Rectal smooth muscle tissue (tissue), 1 donor: ENCODE data around the gene PRKAB2.
"Not testable (repeated sequence)": the region's sequence is repeated elsewhere in the genome, so short reads cannot be mapped to it uniquely, and the experiment has no call there.

Experiments used
- H3K27ac ChIP-seq: one replicate; pipeline ENCODE4 v1.7.0; 2013; ENCODE audit warnings: low read depth, low read length, inconsistent platforms
- H3K27me3 ChIP-seq: one replicate; pipeline ENCODE4 v1.7.0; 2013; ENCODE audit warnings: low read length; ENCODE audit not compliant: control insufficient read depth, insufficient read depth
- H3K36me3 ChIP-seq: one replicate; pipeline ENCODE4 v1.7.0; 2013; ENCODE audit warnings: low read length; ENCODE audit not compliant: control insufficient read depth, insufficient read depth
- H3K4me1 ChIP-seq: one replicate; pipeline ENCODE4 v1.7.0; 2013; ENCODE audit warnings: low read length; ENCODE audit not compliant: control insufficient read depth, insufficient read depth
- H3K4me3 ChIP-seq: one replicate; pipeline ENCODE4 v1.7.0; 2013; ENCODE audit warnings: low read length
- H3K9ac ChIP-seq: one replicate; pipeline ENCODE4 v1.7.0; 2013; ENCODE audit warnings: low read length

Gene PRKAB2

GRCh38 chr1:147207192-147207591 lies 34.9 kb upstream of the PRKAB2 start:
- no peaks in the 10 kb centered on the region for H3K36me3 ChIP-seq

GRCh38 chr1:147204080-147204479 lies 31.8 kb upstream of the PRKAB2 start:
- H3K4me1 ChIP-seq: no peaks in the 10 kb centered on the region
- H3K27ac ChIP-seq: no peak overlapping the region
- H3K4me3 ChIP-seq: no peak overlapping the region
- no peaks in the 10 kb centered on the region for H3K36me3 ChIP-seq
- H3K27me3 ChIP-seq: no peaks in the 10 kb centered on the region
- H3K9ac ChIP-seq: no peak overlapping the region

More at GRCh38 chr1:147207192-147207591, 34.9 kb upstream of the PRKAB2 start:
- no peak overlapping the region for H3K9ac ChIP-seq
- H3K27ac ChIP-seq: no peak overlapping the region
- H3K27me3 ChIP-seq: no peaks in the 10 kb centered on the region
- H3K4me3 ChIP-seq: no peak overlapping the region
- H3K4me1 ChIP-seq: no peaks in the 10 kb centered on the region

GRCh38 chr1:147202576-147202975 lies 30.3 kb upstream of the PRKAB2 start:
- Histone ChIP-seq H3K36me3 (no peaks in the 10 kb centered on the region), H3K4me1 (no peaks in the 10 kb centered on the region)

GRCh38 chr1:147201786-147202185 lies 29.5 kb upstream of the PRKAB2 start:
- Histone ChIP-seq H3K4me1 (no peaks in the 10 kb centered on the region), H3K36me3 (no peaks in the 10 kb centered on the region), H3K4me3 (no peak overlapping the region), H3K27me3 (no peaks in the 10 kb centered on the region), H3K9ac (no peak overlapping the region), H3K27ac (no peak overlapping the region)

More at GRCh38 chr1:147202576-147202975, 30.3 kb upstream of the PRKAB2 start:
- Histone ChIP-seq H3K27ac (no peak overlapping the region), H3K4me3 (no peak overlapping the region), H3K9ac (no peak overlapping the region), H3K27me3 (no peaks in the 10 kb centered on the region)

- no peak overlapping the region for H3K27ac ChIP-seq
- no peaks in the 10 kb centered on the region for H3K27me3 ChIP-seq
- no peaks in the 10 kb centered on the region for H3K4me1 ChIP-seq
- no peak overlapping the region for H3K9ac ChIP-seq
- no peaks in the 10 kb centered on the region for H3K36me3 ChIP-seq
- H3K4me3 ChIP-seq: no peak overlapping the region
Measured at GRCh38 chr1:147201276-147201675, 29.0 kb upstream of the PRKAB2 start.

- not testable (repeated sequence) for H3K4me3 ChIP-seq, H3K27ac ChIP-seq, H3K27me3 ChIP-seq, H3K9ac ChIP-seq, H3K36me3 ChIP-seq, H3K4me1 ChIP-seq
Measured at GRCh38 chr1:147197324-147197723, 25.1 kb upstream of the PRKAB2 start.

GRCh38 chr1:147189514-147189913 lies 17.2 kb upstream of the PRKAB2 start:
- Histone ChIP-seq H3K27ac (no peak overlapping the region), H3K4me3 (no peak overlapping the region), H3K36me3 (peaks cover 2% of the 10 kb centered on the region), H3K9ac (no peak overlapping the region), H3K27me3 (no peaks in the 10 kb centered on the region), H3K4me1 (no peaks in the 10 kb centered on the region)

GRCh38 chr1:147185432-147185831 lies 13.2 kb upstream of the PRKAB2 start:
- no peak overlapping the region for H3K9ac ChIP-seq
- no peaks in the 10 kb centered on the region for H3K4me1 ChIP-seq
- no peak overlapping the region for H3K27ac ChIP-seq
- H3K4me3 ChIP-seq: no peak overlapping the region
- H3K27me3 ChIP-seq: no peaks in the 10 kb centered on the region
- peaks cover 2% of the 10 kb centered on the region for H3K36me3 ChIP-seq

GRCh38 chr1:147177611-147178380 lies 5.5 kb upstream of the PRKAB2 start:
- Histone ChIP-seq H3K4me3 (no peak overlapping the region), H3K36me3 (no peaks in the 10 kb centered on the region), H3K27me3 (no peaks in the 10 kb centered on the region), H3K4me1 (peaks cover 8% of the 10 kb centered on the region), H3K27ac (no peak overlapping the region), H3K9ac (no peak overlapping the region)

- Histone ChIP-seq H3K4me3 (peak overlapping the region; percentile 99), H3K4me1 (peaks cover 16% of the 10 kb centered on the region), H3K9ac (peak overlapping the region; percentile 97), H3K27ac (peak overlapping the region; percentile 89), H3K27me3 (no peaks in the 10 kb centered on the region), H3K36me3 (no peaks in the 10 kb centered on the region)
Measured at GRCh38 chr1:147171399-147172167, 687 bp downstream of the PRKAB2 start.

GRCh38 chr1:147169840-147170674 lies 2.2 kb downstream of the PRKAB2 start:
- Histone ChIP-seq H3K4me1 (peaks cover 16% of the 10 kb centered on the region), H3K9ac (no peak overlapping the region), H3K27me3 (no peaks in the 10 kb centered on the region), H3K36me3 (peaks cover 2% of the 10 kb centered on the region), H3K4me3 (no peak overlapping the region), H3K27ac (no peak overlapping the region)

GRCh38 chr1:147169171-147169570 lies 3.1 kb downstream of the PRKAB2 start:
- Histone ChIP-seq H3K27me3 (no peaks in the 10 kb centered on the region), H3K4me1 (peaks cover 14% of the 10 kb centered on the region), H3K9ac (no peak overlapping the region), H3K27ac (no peak overlapping the region), H3K36me3 (peaks cover 2% of the 10 kb centered on the region), H3K4me3 (no peak overlapping the region)
